NOMO-1 (cell line): ENCODE measurements around the gene CALML5.

ENCODE experiments used
- DNase-seq, 2 experiments: peaks; one replicate each; lab custom pipeline; 2025; ENCODE audit not compliant: unreplicated experiment in 2 of 2; lab: John Stamatoyannopoulos, UW

The CALML5 gene, protein sequence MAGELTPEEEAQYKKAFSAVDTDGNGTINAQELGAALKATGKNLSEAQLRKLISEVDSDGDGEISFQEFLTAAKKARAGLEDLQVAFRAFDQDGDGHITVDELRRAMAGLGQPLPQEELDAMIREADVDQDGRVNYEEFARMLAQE

DNA sequence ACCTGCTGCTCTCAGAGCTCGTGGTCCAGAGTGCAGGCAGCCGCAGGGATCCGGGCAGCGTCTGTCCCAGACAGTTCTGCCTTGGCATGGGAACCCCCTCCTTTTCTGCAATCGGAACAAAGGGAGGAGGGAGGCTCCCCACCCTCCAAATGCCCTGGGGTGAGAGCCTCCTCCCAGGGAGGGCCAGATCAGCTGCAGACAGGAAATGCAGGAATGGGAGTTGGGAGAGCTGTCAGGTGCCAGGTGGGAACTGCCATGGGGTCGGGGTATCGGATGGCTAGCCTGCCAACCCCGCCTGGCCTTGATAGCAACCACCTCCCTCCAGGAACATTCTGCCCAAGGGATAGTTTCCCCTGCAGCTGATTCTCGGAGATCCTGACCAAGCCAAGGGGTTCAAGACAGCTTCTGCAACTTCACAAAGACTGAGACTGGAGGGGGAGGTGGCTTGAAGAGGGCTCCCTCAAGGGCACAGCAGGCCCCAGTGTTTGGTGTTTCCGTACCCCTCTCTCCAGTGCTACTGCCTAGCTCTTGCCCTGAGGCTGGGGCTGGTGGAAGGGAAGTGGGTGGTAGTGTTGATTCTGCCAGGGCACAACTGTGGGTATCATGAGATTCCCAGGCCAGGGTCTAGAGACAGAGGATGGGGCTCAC lies at the start of gene CALML5:
Gene CALML5 (minus strand): TSS at position 78 of the 648 bp plus-strand sequence. CDS start 132 bp downstream, outside the sequence.
- DNase-seq, result no peak

DNA sequence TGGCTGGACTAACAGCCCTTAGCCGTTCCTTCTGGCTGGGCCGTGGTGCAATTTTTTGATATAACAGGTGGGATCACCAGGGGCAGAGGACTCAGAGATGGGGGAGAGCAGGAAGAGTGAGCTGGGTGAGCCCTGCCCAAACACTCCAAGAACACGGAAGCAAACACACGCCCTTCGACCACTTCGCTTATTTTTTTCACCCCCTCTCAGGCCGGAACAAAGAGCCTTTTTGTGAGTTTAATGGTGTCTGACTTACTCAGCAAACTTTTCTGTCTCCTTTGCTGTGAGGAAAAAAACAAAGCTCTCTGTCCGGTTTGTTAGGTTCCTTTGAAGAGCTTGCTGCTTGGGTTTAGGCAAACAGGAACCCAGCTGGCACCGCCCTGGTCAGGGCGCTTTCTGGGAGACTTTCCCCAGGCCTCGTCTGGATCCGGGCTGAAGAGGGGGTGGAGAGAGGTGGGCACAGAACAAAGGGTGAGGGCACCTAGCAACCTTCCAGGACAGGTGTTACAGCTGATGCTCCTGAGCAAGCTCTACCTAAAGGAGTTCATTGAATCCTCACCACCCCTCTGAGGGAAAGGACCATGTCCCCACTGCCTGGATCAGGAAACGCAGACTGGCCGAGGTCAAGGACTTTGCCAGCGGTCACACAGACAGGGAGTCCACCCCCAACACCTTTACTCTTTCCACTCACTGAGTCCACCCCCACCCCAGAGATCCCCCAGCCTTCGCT lies 48.7 kb upstream of the CALML5 start:
- no peak for DNase-seq

DNA sequence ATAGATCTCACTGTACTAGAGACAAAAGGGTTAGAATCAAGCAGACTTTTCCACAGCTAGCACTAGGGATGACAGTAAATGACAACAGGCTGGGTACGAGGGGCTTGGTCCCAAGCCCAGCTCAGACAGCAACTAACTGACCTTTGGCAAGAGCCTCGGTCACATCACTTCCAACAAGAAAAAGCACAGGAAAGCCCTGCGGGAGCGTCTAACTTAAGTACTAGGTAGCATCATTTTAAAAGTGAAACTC lies 48.2 kb upstream of the CALML5 start:
- no peak for DNase-seq

DNA sequence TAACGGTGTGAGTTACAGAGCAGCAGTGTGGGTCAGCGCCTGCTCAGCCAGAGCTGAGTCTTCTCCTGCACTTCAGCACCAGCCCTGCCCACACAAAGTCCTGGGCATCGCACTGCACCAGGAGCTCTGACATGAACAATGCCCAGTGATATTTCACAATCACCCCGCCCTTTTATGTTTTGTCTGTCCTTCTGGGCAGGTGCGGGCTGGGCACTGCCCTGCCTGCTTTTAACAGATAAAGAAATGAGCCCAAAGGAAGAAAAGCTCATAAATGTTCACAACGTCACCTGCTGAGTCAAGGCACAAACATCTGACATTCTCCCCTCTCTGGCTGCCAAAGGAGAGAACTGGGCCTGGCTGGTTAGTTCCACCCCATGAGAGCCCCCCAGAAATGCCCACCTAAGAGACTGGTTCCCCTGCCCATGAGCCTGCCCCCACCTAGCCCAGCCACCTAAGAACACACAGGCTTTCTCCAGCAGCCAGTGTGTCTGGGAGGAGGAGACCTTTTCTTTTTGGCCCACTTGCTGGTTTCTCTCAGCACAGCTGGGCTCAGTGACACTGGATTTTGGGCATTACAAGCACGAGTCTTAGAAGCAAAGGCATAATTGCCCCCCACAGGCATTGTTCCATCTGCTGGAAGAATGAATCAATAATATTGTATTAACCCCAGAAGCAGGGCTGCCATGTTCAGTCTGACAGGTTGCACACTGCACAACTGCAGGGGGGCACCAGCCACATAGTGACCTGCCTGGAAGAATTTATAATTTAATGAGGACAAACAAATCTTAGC lies 47.7 kb upstream of the CALML5 start:
- DNase-seq, result no peak

DNA sequence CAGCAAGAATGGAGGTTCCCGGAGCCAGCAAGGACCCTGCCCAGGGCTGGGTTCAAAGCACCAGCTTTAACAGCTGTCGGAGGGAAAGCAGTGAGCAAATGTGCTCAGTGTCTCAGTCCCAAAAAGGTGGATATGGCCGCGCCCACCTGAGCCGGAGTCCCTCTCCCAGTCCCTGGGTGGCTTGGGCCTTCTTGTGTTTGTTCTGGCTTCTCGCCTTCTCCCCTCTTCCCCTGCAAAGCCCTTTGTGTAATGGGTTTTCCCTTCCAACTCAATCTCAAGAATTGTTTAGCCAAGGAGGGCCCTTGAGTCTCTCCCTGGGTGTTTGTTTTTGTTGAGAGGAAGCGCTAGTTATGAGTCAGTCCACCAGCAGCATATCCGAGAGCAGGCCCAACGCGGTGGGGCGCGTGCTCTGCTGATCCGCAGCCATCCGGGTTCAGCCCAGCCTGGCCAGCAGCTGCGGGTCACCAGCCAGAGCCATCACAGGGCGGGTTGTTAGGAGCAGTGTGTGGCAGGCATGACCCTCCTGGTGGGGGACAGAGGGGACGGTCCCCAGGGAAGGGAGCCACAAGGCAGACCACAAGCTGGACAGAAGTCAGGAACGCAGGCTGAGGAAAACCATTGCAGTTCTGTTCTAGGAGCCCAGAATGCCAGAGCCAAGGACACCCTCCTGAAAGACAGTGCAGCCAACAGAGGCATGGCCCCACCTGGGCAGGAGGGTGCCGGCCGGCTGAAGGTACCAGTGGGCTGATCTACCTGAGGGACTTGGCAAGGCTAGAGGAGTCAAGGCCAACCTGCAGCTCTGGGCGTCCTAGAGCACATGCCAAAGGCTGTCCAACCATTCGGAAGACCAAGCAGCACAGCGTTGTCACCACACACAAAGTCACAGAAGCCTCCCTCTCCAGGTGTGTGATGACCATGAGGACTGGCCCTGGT lies 46.7 kb upstream of the CALML5 start:
- no peak for DNase-seq

DNA sequence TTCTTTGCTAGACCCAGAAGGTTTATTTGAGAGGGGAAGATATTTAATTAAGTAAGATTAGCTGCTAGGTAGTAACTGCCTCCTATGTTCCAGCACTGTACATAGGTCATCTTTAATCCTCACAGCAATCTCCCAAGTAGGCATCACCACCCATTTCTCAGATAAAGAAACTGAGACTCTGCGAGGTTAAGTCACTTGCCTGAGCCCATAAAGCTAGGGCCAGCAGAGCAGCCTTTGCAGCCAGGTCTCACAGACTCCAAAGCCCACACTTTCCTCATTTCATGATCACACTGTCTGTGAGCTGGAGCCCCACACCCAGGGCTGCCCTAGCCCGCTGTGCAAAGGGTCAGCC lies 46.0 kb upstream of the CALML5 start:
- DNase-seq, result no peak

DNA sequence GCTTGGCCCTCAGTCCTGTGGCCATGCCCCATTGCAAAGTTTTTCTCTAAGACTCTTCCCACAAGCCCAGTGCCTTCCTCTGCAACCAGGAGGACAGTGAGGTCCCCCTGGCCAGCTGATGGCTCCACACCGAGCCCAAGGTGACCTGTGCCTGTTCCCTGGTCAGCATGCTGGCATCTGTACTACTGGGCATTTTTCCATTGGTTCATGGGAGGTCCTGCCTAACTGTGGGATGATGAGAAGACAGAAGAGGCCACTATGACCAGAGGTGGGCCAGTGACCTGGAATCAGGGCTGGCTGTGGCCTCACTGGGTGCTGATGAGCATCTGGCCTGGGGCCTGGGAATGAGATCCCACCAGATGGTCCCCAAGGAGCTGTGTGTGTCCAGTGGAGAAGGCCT lies 45.6 kb upstream of the CALML5 start:
- DNase-seq, result no peak

DNA sequence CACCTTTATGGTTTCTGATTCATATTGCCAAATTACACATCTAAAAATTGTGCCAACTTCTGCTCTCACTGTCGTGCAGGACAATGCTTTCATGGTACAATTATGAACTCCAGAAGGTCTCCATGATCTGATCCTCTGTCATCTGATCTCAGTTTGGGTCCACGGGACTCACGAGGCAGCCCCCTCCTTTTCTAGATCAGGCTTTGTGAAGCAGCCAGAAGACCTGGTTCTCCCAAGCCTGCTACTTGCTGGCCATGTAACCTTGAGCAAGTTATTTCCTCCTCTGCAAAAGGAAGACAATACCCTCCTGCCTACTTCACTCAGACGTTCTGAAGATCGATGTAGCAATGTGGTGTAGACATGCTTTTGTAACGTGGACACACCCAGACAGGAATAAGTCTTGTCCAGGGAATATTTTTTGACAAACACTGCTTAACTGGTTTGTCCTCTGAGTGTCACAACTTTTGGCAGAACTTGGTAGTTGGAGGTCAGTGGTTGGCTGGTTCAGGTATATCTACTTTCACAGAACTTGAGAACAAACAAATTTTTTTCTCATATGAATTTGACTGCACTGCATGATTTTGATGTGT lies 44.9 kb upstream of the CALML5 start:
- no peak for DNase-seq

DNA sequence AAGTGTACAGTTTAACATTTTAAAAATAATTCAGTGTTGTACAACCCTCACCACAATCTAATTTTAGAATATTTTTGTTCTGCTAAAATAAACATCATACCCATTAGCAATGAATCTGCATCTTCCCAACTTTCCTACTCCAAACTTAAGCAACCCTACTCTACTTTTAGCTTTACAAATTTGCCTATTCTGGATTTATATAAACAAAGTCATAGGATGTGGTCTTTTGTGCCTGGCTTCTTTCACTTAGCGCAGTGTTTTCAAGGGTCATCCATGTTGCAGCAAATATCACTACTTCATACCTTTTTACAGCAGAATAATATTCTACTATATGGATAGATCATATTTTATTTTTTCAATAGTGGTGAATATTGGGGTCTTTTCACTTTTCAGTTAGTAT lies 44.3 kb upstream of the CALML5 start:
- DNase-seq, result no peak

DNA sequence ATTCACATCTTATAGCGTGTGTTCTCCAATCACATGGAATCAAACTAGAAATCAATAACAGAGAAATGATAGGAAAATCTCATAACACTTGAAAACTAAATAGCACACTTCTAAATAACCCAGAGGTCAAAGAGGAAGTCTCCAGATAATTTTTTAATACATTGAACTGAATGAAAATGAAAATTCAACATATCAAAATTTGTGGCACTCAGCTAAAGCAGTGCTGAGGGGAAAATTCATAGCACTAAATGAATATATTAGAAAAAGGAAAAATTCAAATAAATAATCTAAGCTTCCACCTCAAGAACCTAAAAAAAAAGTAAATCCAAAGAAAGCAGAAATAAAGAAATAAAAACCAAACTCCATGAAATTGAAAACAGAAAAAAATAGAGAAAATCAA lies 42.7 kb upstream of the CALML5 start:
- no peak for DNase-seq

DNA sequence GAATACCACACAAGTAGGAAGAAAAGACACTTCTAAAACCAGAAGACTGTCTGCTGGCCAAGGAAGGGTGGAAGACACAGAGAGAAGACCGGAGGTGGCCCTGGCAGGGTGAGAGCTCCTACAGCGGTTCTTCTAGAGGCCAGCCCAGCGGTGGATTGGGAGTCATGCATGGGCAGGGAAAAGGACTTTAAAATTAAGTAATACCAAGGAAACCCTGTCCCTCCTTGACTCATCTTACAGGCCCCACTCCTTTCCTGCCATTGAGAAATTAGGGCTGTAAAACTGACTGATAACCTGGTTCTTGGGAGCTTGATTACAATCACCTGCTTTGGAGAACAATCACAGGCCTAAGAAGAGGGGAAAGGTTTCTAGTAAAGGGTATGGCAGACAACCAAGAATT lies 41.5 kb upstream of the CALML5 start:
- no peak for DNase-seq

DNA sequence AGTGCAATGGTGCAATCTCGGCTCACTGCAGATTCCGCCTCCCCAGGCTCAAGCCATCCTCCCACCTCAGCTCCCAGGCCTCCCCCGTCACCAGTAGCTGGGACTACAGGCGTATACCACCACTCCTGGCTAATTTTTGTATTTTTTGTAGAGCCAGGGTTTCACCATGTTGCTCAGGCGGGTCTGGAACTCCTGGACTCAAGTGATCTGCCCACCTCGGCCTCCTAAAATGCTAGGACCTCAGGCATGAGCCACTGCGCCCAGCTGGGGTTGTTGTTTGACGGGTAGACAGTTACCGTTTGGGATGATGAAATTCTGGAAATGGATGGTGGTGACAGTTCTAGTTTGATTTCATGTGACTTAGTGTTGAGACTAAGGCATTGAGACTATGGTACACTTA lies 40.7 kb upstream of the CALML5 start:
- DNase-seq, result no peak

DNA sequence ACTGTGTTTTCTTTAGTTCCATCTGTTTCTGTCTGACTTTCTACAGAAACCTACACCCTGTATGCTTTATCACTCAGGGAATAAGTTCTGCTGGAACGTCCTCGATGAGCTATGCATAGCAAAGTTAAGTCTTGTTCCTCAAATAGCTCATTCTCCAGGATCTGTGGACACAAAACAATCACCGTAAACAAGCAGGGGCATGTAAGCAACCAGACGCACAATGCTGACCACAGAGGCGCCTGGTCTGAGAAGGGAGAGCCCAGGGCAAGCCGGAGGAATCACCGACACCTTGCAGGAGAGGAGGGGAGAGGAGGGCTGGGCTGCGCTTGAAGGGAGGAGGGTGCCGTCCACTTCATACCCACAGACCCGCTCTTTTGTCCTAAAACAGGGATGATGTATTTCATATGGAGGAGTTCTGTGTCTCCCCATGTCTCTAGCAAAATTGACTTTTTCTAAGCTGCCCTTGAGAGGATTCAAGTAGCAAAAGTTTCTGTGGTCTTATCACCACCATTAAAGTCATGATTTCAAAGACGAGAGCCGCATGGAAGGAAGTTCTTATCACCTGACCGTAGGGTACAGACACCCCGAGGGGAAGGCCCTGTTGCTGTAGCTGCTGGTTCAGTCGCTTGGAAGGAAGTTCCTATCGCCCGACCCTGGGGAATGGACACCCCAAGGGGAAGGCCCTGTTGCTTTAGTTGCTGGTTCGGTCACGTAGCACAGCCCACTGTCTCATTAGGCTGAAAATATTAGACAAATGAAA lies 39.7 kb upstream of the CALML5 start:
- no peak for DNase-seq

DNA sequence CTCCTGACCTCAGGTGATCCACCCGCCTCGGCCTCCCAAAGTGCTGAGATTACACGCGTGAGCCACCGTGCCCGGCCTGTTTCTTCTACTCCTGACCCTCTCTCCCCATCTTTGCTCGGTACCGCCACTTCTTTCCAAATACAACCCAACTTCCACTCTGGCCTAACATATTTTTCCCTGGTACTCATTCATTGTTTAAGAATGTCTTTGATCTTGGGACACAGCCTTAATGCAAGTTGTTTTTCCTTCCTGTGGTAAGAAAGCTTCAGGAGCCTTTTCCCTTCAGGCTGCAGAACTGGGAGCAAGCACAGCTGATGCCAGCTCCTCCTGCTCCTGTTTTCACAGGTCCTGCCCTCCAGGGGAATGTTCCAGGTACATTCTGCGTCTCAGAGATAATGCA lies 39.1 kb upstream of the CALML5 start:
- no peak for DNase-seq

DNA sequence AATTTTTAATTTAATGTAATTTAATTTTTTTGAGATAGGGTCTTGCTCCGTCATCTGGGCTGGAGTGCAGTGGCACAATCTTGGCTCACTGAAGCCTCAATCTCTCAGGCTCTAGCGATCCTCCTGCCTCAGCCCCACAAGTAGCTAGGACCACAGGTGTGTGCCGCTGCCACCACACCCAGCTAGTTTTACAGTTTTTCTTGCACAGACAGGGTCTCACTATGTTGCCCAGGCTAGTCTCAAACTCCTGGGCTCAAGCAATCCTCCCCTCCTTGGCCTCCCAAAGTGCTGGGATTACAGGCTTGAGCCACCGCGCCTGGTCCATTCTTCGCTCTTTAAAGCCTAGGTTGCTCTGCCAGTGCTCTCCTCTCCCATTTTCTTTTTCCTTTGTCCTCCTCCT lies 38.3 kb upstream of the CALML5 start:
- DNase-seq, result no peak

DNA sequence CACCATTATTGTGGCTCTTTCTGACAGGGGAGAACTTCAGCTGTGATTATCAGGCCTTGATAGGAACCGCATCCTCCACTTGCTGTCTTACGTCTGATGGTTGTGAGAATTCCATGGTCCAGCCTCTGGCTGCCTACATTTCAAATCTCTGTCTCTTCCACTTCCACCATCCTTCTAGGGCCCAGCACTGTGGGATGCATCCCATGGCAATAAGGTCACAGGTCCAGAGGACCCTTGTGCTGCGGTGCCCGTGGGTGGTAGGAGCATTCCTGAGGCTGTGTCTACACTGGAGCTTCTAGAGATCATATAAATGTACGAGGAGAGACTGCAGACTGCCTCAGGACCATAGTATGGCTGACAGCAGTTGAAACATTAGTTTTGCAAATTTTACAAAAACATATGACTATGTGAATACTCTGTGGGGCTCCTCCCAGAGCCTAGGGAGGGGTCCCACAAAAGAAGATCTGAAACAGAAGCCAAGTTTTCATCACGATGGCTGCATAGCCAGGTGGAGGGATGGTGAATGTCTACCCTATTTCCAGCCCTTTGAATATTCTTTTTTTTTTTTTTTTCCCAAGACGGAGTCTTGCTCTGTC lies 37.2 kb upstream of the CALML5 start:
- DNase-seq, result no peak

DNA sequence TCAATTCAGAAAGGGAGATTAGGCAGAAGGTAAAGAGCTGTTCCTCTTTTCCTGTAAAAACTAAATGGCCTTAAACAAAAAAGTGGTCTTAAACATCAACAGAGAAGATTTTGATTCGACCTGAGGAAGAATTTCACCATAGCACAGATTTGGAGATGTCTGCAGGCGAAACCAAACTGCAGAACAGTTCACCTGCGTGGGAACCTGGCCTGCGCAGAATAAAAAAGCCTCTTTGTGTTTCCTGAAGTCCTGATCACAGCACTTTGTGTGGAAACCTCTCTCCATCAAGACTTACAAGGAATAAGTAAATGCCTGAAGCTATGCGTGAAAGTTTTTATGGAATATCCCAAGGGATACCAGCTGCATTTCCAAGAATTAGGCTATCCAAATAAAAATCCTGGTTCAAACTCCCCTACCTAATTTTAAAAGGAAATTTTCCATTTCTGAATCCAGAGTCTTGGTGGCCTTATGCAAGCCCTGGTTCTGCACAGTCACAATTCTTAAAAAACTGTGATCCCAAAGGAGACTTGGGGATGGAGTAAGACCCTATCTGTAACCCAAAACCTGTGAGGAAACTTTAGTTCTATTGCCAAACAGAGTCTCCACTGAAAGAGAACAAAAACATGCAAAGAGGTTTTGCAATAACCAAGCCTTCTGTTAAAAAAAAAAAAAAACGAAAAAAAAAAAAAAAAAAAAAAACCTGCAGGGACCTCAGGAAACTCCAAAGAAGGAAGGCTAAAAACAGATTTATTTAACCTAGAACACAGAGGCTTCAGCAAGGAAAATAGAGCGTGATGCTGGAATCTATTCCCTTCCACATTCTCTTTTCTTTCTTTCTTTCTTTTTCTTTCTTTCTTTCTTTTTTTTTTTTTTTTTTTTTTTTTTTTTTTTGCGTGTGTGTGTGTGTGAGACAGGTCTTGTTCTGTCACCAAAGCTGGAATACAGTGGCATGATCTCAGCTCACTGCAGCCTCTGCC lies 35.8 kb upstream of the CALML5 start:
- DNase-seq, result peak; percentile 66 to 72
